ENCODE results near the gene PRPH. TPM values are rescaled to one million over a fixed set of nuclear protein-coding genes. Genes with fewer than 3 reads are reported as not detected.
"Not testable (repeated sequence)": the region's sequence is repeated elsewhere in the genome, so short reads cannot be mapped to it uniquely, and the experiment has no call there.

Gene PRPH
- total and polyA plus RNA-seq, 7 donors: 0.06 to 0.20 TPM; not detected in 5

GRCh38 chr12:49277466-49277865 lies 17.5 kb upstream of the PRPH start:
- H3K36me3 ChIP-seq (ENCODE audit: insufficient read depth in 1 of 2, low read depth in 1 of 2): peaks cover 0 to 9% of the 10 kb centered on the region in 2 donors
- intact Hi-C loops (cut with DNase I): no loop called here
- 91 to 92% (median 91%) methylated on average over 7 of the region's 7 CpGs for WGBS, 3 donors
- TF ChIP-seq CTCF (IDR thresholded peaks at IDR 0.05): no peak
- ATAC-seq (no peak), DNase-seq (no peak)
- H3K4me3 ChIP-seq: no peak overlapping the region
- H3K4me1 ChIP-seq: no peaks in the 10 kb centered on the region
- no peak overlapping the region for H3K27ac ChIP-seq
- H3K9me3 ChIP-seq: no peaks in the 10 kb centered on the region
- no peaks in the 10 kb centered on the region for H3K27me3 ChIP-seq (ENCODE audit: insufficient read depth in 3 of 3, low read length in 2 of 3)

GRCh38 chr12:49279706-49280159 lies 15.2 kb upstream of the PRPH start:
- intact Hi-C loops (cut with DNase I): no loop called here
- Histone ChIP-seq H3K4me3 (no peak overlapping the region), H3K4me1 (no peaks in the 10 kb centered on the region), H3K9me3 (no peaks in the 10 kb centered on the region), H3K27me3 (ENCODE audit: insufficient read depth in 3 of 3, low read length in 2 of 3) (peaks cover 0 to 6% (median 0%) of the 10 kb centered on the region in 3 donors), H3K27ac (no peak overlapping the region), H3K36me3 (ENCODE audit: insufficient read depth in 1 of 2, low read depth in 1 of 2) (no peaks in the 10 kb centered on the region)
- ATAC-seq (no peak), DNase-seq (no peak)
- no peak for TF ChIP-seq CTCF (IDR thresholded peaks at IDR 0.05)
- WGBS, 3 donors: 54 to 57% (median 54%) methylated on average over 7 of the region's 7 CpGs

- H3K9me3 ChIP-seq; ATAC-seq; DNase-seq; H3K27me3 ChIP-seq (ENCODE audit: insufficient read depth in 3 of 3, low read length in 2 of 3); H3K27ac ChIP-seq; intact Hi-C loops (cut with DNase I); H3K4me1 ChIP-seq; H3K4me3 ChIP-seq; H3K36me3 ChIP-seq (ENCODE audit: insufficient read depth in 1 of 2, low read depth in 1 of 2): not testable (repeated sequence)
- WGBS, 3 donors: 88 to 93% (median 90%) methylated on average over 6 of the region's 6 CpGs
Measured at GRCh38 chr12:49280545-49280944, 14.4 kb upstream of the PRPH start.

GRCh38 chr12:49282302-49282701 lies 12.6 kb upstream of the PRPH start:
- intact Hi-C loops (cut with DNase I): no loop called here
- ATAC-seq (no peak), DNase-seq (no peak)
- Histone ChIP-seq H3K4me1 (no peaks in the 10 kb centered on the region), H3K4me3 (no peak overlapping the region), H3K36me3 (ENCODE audit: insufficient read depth in 1 of 2, low read depth in 1 of 2) (no peaks in the 10 kb centered on the region), H3K9me3 (no peaks in the 10 kb centered on the region), H3K27me3 (ENCODE audit: insufficient read depth in 3 of 3, low read length in 2 of 3) (peaks cover 0 to 8% (median 6%) of the 10 kb centered on the region in 3 donors), H3K27ac (no peak overlapping the region)
- TF ChIP-seq CTCF (IDR thresholded peaks at IDR 0.05): no peak
- WGBS, 3 donors: 84 to 93% (median 88%) methylated on average over 5 of the region's 5 CpGs

- 87 to 94% (median 89%) methylated on average over 1 to 2 of the region's 6 CpGs for WGBS, 3 donors
- H3K4me3 ChIP-seq; H3K27ac ChIP-seq; DNase-seq; H3K4me1 ChIP-seq; ATAC-seq; H3K27me3 ChIP-seq (ENCODE audit: insufficient read depth in 3 of 3, low read length in 2 of 3); H3K36me3 ChIP-seq (ENCODE audit: insufficient read depth in 1 of 2, low read depth in 1 of 2); intact Hi-C loops (cut with DNase I); H3K9me3 ChIP-seq: not testable (repeated sequence)
Measured at GRCh38 chr12:49282740-49283375, 12.1 kb upstream of the PRPH start.

All from psoas muscle (tissue), 8 donors.